Stimulated activated CD8-positive, alpha-beta memory T cell treated with anti-CD3 and anti-CD28 coated beads, Interleukin-12 subunit alpha, Interleukin-12 subunit beta, amount 100 ng/mL, for 1 hour (primary cell): ENCODE results near the gene MYO16.

Source experiments
- DNase-seq: peaks from one replicate; pipeline ENCODE4 v3.0.0-alpha.2; 2020; ENCODE audit warnings: low read depth

MYO16 gene

DNA sequence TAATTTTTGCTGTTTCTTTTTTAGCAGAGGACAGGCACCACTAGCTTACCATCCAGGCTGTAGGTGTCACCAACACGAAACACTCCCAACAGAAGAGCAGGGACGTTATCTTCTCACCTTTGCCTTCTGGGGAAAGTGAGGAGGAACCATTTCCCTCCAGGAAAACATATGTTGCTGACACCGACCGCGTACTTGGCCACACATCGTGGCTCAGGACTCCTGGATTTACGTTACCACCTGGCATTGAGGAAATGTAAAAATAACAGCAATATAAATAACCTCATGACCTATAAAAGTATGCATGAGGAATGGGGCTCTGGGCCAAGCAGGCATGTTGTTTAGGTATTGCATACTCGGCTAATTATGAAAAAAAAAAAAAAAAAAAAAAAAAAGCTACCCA, 525.1 kb downstream of the MYO16 start:
- no peak for DNase-seq

DNA sequence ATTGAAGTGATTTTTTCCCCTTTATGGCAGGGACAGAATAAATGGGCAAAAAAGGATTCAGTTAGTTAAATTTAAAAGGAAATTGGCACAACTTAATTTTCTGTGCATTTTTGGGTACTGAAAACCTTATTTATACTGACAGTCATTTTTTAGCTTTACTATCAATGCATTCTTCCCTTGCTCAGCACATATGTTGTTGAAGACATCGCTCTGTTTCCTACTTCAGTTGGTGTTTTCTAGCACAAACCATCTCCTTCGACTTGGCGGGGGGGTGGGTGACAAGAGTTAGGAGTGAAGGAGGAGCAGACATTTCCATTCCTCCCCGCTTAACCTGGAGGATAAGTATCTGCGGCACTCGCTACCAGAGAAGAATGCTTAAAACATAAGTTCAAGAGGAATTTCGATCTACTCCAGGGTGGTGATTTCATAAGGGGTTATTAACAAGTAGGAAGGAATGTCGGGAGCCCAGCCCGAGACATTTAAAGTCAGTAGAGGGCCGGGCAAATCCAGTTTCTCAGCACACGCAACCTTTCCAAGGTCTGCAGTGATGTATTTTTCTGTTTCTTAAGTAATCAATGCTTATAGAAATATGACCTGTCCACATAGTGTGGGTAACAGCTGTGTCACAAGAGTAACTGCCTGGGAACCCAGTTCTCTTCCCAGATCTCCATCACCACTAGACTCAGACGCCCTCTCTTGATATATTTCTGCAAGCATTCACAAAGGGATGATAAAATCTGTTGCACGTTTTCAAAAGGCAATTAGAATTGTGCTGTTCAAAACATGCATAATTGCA, 525.8 kb downstream of the MYO16 start:
- no peak for DNase-seq

DNA sequence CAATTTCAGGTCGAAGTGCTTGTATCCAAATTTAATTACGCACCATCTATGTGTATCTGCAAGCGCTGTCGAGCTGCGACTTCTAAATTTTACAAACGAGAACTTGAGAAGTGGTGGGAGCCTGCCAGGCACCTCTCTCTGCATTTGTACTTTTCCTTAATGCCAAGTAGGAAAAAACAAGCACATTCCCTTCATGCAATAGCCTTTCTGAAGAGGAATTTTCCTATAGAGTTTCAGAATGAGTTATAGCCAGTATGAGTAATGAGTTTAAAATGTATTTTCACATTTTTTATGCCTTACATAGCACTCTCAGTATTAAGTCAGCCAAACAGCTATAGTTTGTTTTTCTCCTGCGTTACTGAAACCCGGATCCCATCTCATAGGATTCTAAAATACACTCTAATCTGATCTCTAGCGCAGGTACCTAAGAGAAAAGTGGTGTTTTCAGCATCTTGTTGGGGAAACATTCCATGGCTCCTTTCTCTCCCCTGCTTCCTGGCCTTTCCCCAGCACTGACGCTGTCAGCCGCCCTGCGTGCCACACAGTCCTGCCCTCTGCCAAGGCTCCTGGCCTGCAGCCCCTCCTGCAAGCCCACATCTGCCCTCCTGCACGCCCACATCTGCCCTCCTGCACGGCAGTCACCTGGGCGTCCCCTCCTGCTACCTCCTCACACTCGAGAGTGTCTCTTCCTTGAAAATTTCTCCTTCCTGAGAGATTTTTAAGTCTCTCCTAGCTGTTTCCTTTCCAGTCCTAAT, 526.9 kb downstream of the MYO16 start:
- no peak for DNase-seq

DNA sequence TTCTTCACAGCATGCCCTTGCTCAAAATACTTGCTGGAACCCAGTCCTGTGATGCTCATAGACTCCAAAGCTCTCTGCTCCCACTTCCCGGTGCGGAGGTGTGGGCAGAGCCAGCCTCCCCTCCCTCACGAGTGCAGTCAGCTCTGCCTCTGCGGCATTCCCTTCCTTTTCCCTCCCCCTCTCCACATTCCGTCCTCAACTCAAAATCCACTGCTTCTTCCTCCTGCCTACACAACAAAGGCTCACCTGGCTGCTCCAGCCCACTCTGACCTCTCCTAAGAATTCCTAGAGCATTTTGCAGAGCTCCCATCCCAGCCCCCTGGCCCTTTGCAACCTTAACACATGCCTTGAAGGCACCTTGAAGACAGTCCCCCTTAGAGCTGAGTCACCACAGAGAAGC, 527.9 kb downstream of the MYO16 start:
- DNase-seq, result no peak

DNA sequence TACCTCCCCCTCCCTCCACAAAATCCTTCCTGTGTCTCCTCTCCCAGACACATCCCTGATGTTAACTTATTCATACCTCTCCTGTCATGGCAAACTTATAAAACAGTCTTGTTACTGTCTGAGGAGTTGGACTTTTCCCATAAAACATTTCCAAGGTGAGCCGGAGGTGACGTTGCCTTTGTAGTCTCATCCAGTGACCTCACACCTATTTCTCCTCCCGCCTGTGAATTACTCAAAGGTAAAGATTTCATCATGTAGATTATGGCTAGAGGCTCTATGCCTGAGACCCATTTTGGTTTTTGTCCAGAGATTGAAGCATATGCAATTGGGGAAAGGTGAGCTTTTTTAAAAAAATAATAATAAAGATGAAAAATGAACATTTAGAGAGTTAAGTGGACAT, 529.0 kb downstream of the MYO16 start:
- DNase-seq, result no peak

DNA sequence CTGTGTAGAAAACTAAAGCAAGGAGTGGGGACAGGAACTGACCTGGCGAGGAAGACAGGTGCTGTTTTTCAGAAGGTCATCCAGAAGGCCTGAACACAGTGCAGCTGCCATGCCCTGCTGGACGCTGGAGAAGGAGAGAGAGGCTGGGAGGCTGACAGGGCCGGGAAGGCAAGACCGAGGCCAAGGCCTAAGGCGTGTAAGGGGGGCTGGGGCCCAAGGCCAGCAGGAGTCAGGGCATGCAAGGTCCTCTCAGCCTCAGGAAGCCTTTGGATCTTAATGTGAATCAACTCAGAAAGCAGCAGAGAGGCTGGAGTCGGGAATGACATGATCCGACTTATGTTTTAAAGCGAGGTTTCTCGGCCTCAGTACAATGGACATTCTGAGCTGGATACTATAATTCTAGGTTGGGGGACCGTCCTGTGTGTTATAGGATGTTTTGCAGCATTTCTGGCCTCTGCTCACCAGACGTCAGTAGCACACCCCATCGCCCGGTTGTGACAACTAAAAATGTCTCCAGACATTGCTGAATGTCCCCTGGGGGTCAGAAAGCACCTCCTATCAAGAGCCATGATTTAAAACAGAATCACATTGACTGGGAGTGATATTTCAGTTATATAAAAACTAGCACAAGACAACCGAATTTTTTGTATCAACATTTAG, 530.4 kb downstream of the MYO16 start:
- DNase-seq, result no peak

DNA sequence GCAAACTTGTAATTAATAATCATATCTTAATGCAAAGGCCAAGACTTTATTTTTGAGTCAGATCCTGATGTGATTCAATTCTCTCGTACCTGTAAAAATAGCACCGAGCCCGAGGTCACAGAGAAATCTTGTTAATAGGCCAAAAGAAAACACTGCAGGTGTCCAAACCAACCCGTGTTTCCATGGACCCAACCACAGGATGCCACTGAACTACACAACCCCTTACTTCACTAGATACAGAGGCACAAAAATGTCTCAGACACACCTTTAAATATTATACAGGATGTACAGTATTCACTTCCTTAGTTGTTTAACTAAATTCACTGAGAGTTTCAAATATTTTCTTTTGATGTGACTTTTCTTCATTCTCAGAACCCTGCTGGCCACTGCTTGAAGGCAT, 530.9 kb downstream of the MYO16 start:
- DNase-seq, result no peak

DNA sequence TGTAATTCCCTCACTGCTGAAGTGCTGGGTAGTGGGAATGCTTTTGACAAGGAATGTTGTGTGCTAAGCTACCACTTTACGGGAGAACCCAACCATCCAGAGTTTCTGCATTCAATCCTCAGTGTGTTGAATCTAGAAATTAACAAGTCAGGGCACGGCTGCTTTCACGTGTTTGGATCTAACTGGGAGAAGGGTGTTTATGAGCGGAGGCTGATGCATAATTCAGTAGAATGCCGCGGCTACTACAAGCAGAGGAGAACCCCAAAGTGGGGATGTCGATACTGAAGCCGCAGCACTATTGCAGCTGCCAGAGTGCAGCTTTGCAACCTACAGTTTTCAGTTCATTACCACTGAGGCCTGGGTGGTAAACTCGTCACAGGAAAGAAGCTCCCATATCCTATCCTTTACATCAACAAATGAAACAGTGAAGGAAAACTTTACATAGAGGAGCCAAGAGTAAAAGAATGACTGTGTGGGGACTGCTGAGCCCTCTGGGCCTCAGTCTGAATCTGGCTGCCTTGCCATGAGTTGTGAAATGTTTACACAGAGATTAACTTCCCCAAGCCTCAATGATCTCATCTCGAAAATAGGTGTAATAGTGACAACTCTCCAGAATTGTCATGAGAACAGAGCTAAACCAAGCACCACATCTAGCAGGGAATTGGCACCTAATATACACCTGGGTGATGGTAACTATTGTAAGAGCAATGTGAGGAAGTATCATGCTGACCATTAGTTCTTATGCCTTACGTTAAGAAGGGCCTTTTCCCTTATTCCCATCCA, 531.7 kb downstream of the MYO16 start:
- DNase-seq, result no peak

DNA sequence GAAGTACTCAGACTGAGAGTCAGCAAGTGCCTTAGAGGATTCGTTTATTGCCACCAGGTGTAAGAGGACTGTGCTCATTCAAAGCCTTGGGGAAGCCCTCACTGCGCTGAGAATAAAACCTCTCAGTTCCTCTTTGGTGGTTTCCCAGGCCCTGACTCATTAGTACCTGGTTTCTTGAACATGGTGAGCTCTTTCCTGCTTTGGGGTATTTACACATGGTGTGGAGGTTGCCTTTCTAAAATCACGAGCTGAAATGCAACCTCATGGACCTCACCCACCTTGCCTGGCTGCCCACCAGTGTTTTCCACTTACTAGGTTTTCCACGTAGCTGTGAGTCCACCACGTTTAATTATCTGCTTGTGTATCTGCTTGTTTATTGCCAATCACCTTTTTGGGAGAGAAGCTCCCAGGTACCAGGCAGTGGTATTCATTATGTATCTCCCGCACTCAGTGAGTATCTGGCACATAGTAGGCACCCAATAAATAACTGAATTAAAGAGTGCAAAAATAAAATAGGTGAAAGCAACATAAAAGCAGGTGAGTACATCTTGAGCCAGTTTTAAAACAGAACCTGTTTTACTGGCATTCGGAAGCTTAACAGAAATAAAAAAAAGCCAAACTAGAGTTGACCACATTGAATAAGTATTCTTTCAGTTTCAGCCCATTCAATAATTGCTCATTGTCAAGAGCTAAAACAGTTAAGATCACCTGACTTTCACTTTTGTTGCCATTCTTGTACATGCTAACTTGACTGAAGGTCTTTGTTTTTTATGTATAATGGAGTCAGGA, 533.0 kb downstream of the MYO16 start:
- no peak for DNase-seq

DNA sequence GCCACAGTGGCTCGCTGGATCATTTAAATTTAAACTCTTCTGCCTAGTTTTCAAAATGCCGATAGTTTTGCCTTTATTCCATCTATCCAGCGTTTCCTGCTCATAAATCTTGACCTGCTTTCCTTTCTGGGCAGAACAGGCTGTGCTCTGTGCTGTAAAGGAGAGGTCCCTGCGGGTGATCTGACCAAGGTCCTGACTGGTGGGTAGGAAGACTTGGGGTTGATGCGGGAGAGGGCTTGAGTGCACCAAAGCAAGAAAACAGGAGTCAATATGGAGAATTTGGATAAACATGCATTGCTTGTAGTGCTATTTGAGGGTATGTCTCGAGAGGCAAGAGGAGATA, 533.6 kb downstream of the MYO16 start:
- no peak for DNase-seq

DNA sequence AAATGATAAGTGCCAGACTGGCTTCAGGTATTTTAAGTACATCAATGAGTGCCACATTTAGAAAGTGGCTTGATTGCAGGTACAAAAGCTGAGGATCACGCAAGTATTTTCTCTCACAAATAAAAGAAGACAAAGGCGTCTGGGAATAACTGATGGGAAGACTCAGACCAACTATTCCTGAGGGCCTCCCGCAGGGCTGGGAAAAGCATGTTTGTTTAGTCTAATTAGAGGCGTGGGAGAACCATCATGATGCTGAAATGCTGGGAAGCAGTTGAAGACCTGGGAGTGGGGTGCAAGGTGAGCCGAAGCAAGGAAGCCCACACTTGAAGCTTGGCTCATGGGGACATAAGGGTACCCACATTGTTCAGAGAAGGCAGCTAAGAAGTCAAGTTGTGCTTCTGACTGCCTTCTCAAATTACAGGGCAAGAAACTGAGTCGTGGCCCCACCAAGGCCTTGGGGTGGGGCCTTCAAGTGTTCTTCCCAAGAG, 536.0 kb downstream of the MYO16 start:
- DNase-seq, result no peak

DNA sequence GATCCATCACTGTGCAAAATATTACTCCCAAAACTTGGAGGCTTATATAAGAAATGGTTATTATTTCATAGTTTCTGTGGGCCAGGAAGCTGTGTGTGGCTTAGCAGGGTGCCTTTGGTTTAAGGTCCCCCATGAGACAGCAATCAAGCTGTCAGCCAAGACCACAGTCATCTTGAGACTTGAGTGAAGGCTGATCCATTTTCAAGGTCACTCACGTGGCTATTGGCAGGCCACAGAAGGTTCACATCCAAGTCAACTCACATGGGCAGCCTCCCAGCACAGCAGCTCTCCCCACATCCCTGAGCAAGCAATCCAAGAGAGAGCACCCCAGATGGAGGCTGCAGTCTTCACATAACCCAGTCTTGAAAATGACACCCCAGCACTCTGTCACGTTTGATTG, 537.4 kb downstream of the MYO16 start:
- DNase-seq, result no peak

DNA sequence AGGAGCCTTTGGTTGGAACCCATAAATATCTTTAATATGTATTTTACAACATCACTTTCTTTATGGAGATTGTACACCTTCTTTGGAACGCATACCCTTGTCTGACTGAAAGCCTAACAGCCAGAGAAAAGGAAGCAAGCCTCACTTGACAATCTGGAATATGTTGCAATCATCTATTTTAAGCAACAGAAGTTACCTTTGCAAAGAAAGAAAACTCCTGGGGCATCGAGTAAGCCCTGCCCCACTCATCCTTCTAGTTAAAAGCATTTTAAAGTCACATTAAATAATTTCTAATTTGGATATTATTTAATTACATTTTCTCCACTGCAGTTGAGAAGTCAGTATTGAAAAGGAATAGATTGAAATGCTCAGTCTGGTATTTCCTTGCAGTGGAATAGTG, 542.7 kb downstream of the MYO16 start:
- DNase-seq, result no peak

DNA sequence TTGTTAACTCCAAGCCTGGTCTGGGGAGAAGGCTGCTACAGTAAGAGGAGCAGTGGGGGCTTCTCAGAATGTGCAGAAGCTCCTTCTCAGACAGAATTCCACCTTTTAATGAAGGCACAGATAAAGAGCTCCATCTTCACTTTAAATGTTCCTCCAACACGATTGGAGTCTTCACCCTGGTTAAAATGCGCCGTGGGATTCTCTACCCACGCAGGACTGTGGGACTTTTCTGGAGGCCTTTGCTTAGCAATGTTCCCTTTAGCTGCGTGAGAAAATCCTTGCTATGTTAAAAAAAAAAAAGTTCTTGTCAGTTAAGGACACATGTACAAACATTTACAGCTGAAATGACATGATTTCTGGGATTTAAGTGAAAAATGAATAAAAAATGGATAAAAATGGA, 546.3 kb downstream of the MYO16 start:
- no peak for DNase-seq

DNA sequence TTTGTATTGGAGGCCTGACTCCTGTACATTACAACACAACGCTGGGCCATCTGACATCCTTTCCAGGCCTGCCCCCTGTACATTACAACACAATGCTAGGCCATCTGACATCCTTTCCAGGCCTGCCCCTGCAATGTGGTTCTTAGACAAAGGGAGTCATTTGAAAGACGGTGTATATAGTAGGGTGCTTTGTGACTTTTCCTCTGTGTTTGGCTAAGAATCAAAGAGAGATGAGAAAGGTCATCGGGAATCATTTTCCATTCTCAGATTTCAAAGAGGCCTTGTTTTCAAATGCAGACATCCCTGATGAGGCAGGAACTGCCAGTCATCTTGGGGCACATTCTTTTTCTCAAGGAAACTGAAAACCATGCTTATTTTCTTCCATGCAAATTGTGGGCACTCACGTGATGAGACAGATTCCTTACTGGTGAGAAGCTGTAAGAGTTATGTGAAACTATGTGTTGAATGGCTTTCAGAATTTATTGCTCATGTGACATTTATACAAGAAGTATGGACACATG, 551.6 kb downstream of the MYO16 start:
- no peak for DNase-seq

DNA sequence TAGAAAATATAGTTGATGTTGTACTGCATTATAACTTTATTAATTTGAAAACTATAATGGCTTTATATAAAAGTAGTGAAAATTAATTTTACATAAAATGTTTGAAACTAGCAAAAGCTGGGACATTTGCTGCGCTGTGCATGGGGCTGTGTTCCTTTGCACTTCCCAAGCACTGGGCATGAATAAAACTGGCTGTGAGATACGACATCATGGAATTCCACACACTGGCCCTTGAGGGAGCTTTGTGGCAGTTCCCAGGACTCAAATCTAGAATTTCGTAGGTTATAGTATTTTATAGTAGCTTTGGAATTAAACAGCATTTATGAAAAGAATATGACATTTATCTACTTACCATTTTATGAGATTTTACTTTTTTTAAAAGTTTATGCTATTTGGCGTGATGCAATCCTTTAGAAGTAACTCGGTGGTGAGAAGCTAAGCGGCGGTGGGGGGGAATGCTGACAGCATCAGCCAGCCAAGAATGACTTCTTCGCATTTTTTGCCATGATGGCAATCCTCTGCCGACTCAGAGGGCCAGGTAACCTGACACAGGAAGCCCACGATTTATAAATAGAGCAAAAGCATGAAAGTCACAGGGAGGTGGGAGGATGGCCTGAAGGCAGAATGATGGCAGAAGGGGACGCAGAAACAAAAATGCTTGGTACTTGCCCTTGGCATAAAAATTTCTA, 553.5 kb downstream of the MYO16 start:
- no peak for DNase-seq

DNA sequence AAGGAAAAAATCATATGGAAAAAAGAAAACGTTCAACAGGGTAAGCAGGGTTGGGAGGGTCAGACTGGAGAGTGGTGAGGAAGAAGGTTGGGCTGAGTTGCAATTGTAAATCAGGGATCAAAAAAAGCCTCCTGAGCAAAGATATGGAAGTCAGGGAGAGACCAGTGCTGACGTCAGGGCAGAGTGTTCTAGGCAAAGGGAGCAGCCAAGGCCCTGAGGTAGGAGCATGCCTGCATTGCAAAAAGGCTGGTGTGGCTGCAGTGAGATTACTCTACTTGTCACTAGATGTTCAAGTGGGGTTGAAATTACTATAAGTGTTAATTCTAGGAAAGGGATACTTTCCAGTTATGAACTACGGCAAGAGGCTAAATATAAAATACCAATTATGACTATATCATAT, 562.0 kb downstream of the MYO16 start:
- no peak for DNase-seq

DNA sequence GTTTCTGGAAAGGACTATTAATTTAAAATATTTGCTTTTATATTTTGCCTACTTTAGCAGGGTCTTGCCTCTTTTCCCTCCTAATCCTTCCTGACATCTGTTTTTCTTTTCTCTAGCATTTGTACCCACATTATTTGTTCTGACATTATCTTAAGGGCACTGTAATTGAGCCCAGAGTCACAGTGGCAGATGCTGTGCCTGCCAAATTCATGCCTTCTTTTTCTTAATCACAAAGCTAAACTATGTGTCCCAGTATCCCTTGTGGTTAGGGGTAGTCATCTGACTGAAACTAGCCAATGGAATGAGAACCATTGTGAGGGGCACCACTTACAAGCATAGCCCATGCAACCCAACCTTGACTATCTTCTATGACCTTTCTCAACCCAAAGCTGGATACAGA, 562.9 kb downstream of the MYO16 start:
- DNase-seq, result no peak

DNA sequence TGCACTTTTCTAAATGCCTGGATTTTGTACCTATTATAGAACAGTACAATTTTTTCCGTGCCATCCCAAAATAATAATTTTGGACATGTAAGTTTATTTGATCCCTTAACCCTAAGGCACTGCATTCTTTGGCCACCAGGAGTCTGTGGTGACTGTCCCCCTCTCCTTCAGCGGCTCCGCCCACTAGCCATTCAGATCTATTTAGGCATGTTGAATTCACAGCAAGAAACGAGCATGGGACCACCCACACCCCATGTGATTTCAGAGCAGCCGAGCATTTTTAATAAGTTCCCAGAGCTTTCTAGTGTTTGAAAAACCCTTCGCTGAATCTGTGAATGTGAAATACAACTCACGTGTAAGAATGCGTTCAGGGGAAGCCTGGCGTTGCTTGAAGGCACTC, 567.5 kb downstream of the MYO16 start:
- DNase-seq, result no peak

DNA sequence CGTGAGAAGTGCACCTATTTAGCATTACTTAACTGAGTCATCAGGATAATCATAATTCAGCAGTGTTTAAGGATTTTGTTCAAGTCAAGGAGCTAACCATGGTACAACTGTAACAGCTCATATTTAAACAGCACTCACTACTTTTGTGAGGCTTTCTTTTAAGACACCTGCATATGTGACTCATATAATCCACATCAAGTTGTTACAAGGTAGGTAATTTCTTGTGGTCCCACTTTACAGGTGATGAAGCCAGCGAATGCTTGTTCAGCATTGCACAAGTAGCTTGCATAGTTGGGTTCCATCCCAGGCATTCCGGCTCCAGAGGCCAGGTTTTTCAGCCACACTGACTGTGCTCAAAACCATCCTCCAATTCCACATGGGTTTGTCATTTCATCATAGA, 569.2 kb downstream of the MYO16 start:
- no peak for DNase-seq

DNA sequence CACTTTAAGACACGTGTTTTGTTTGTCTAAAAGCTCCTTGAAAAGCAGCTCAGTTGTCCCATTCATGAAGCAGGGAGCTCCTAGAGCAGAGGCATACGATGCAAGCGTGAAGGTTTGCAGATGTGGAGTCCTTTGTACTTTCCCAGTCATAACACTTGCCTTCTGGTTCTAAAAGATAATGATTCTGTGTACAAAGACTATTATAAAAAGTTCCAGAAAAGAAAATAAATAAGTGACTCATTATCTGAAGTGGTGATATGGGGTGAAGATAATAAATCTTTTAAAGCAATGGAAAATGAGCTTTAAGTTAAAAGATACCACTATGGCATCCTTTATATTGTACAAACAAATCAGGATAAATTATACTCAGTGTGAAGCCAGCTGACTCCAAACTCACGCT, 569.9 kb downstream of the MYO16 start:
- DNase-seq, result no peak
